K562 (cell line): ENCODE data around the gene REEP6. TPM values are rescaled to one million over a fixed set of nuclear protein-coding genes. Genes with fewer than 3 reads are reported as not detected.

ENCODE experiments used
- CEBPZ ChIP-seq: fragments of 150-350 bp; IDR thresholded peaks from 2 replicates; pipeline ENCODE4 v1.6.1; 2014; ENCODE audit warnings: low read depth, mild to moderate bottlenecking, low read length, borderline replicate concordance
- CREB1 ChIP-seq, 2 experiments: sonication (generic) in 1 of 2; formaldehyde crosslinking in 1 of 2; IDR thresholded peaks; 2 replicates each; pipeline versions ENCODE4 v1.6.1 to v1.8.0; 2012 to 2022; ENCODE audit warnings: inconsistent platforms in 1 of 2, mild to moderate bottlenecking in 1 of 2, missing genetic modification reagents in 1 of 2, moderate library complexity in 1 of 2
- ETV5 ChIP-seq: sonication (generic); formaldehyde crosslinking; IDR thresholded peaks from 2 replicates; pipeline ENCODE4 v1.4.0; 2020; ENCODE audit warnings: low read depth, mild to moderate bottlenecking, missing genetic modification reagents
- HCFC1 ChIP-seq: IDR thresholded peaks from 2 replicates; pipeline ENCODE4 v1.6.1; 2012; ENCODE audit warnings: low read depth, low read length, improper control_type of control experiment
- HMGN3 ChIP-seq: IDR thresholded peaks from 2 replicates; pipeline ENCODE4 v1.6.1; 2011; ENCODE audit warnings: borderline replicate concordance, low read depth, mild to moderate bottlenecking, mixed read lengths, low read length; ENCODE audit not compliant: insufficient read length; ENCODE audit errors: extremely low read depth
- ID3 ChIP-seq, 2 experiments: fragments of 250-450 bp in 1 of 2; fragments of 450-650 bp in 1 of 2; sonication (Bioruptor Pico) in 1 of 2; IDR thresholded peaks; 2 replicates each; pipeline versions ENCODE4 v1.6.1 to v1.8.0; 2016 to 2021; ENCODE audit warnings: mild to moderate bottlenecking in 2 of 2, moderate library complexity in 2 of 2, missing compliant biosample characterization in 1 of 2, missing genetic modification characterization in 1 of 2
- L3MBTL2 ChIP-seq: fragments of 450-650 bp; IDR thresholded peaks from 2 replicates; pipeline ENCODE4 v1.6.1; 2016; ENCODE audit warnings: mild to moderate bottlenecking, moderate library complexity
- MAX ChIP-seq: sonication (generic); formaldehyde crosslinking; IDR thresholded peaks from 2 replicates; pipeline ENCODE4 v1.9.0; 2022; ENCODE audit warnings: mild to moderate bottlenecking, missing genetic modification reagents
- NFATC3 ChIP-seq: fragments of 450-650 bp; IDR thresholded peaks from 2 replicates; pipeline ENCODE4 v1.6.1; 2017; ENCODE audit warnings: mild to moderate bottlenecking
- NR4A1 ChIP-seq, 2 experiments: fragments of 250-450 bp in 1 of 2; fragments of 450-650 bp in 1 of 2; sonication (Bioruptor Pico) in 1 of 2; IDR thresholded peaks; 2 replicates each; pipeline versions ENCODE4 v1.4.0 to v1.6.1; 2016 to 2020; ENCODE audit warnings: mild to moderate bottlenecking in 2 of 2, missing compliant biosample characterization in 1 of 2, missing genetic modification characterization in 1 of 2, moderate library complexity in 1 of 2
- RB1 ChIP-seq: fragments of 450-650 bp; IDR thresholded peaks from 2 replicates; pipeline ENCODE4 v1.6.1; 2017; ENCODE audit warnings: low read depth, mild to moderate bottlenecking
- SMAD2 ChIP-seq: fragments of 150-350 bp; IDR thresholded peaks from 2 replicates; pipeline ENCODE4 v1.6.1; 2014; ENCODE audit warnings: low read depth, mild to moderate bottlenecking, low read length
- SMARCB1 ChIP-seq: IDR thresholded peaks from 2 replicates; pipeline ENCODE4 v1.6.1; 2011; ENCODE audit warnings: improper control_type of control experiment, low read depth; ENCODE audit not compliant: insufficient read length
- TAF7 ChIP-seq: fragments of 450-650 bp; IDR thresholded peaks from 2 replicates; pipeline ENCODE4 v1.6.1; 2016; ENCODE audit warnings: missing genetic modification characterization, missing compliant biosample characterization
- ZNF146 ChIP-seq: IDR thresholded peaks from one replicate; pipeline ENCODE4 v1.6.1; 2018; ENCODE audit warnings: missing compliant biosample characterization; ENCODE audit not compliant: unreplicated experiment
- ZNF280B ChIP-seq: fragments of 250-450 bp; sonication (Bioruptor Pico); IDR thresholded peaks from 2 replicates; pipeline ENCODE4 v1.5.1; 2021; ENCODE audit warnings: mild to moderate bottlenecking
- ZNF408 ChIP-seq: fragments of 250-450 bp; sonication (Bioruptor Pico); IDR thresholded peaks from 2 replicates; pipeline ENCODE4 v1.4.0; 2020; ENCODE audit warnings: low read depth, mild to moderate bottlenecking, moderate library complexity
- polyA plus RNA-seq, 8 experiments: library from polyadenylated mRNA; depleted of rRNA in 4 of 8; stranded (reverse) in 5 of 8; unstranded in 3 of 8; fragments of >200 nt; fragmentation: Nextera tagmentation in 2 of 8; fragmentation: Illumina TruSeq in 1 of 8; extraction: Ambion mirVana in 2 of 8; extraction: Trizol in 1 of 8; gene quantifications; 2 replicates each; pipeline versions ENCODE4 v1.2.1 to v1.2.3, GENCODE V29; 2011 to 2014; ENCODE audit warnings: inconsistent platforms in 1 of 8, missing spikeins in 1 of 8
- total RNA-seq, 7 experiments: library from RNA; depleted of rRNA in 6 of 7; stranded (reverse); fragments of >200 nt in 6 of 7; fragmentation: Illumina TruSeq in 2 of 7; extraction: Trizol in 2 of 7; gene quantifications; 2 replicates each; pipeline versions ENCODE4 v1.2.1 to v1.2.3, GENCODE V29; 2011 to 2021; ENCODE audit warnings: low replicate concordance in 1 of 7
- TF ChIP-seq, protein P1 (sequence below): sonication (generic); formaldehyde crosslinking; IDR thresholded peaks from 2 replicates; pipeline ENCODE4 v1.9.0; 2022; ENCODE audit warnings: mild to moderate bottlenecking, missing genetic modification reagents

REEP6 gene
- total and polyA plus RNA-seq, 9 of the 15 experiments (the other 6 are each of a cell fraction or from before 2014, with no cell fraction given): 1.2 to 64.2 (median 12.7) TPM

GRCh38 chr19:1446713-1447481, 44.1 kb upstream of the REEP6 start (continued):
- TF ChIP-seq SMARCB1: peak; percentile 55
- no peak for TF ChIP-seq SMAD2
- no peak for TF ChIP-seq ZNF280B (CRISPR knock-in tag)
- TF ChIP-seq, protein P1, sequence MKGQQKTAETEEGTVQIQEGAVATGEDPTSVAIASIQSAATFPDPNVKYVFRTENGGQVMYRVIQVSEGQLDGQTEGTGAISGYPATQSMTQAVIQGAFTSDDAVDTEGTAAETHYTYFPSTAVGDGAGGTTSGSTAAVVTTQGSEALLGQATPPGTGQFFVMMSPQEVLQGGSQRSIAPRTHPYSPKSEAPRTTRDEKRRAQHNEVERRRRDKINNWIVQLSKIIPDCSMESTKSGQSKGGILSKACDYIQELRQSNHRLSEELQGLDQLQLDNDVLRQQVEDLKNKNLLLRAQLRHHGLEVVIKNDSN (CRISPR knock-in tag): no peak
- no peak for TF ChIP-seq ZNF408 (CRISPR knock-in tag)
- no peak for TF ChIP-seq HCFC1
- no peak for TF ChIP-seq ETV5 (CRISPR knock-in tag)
- TF ChIP-seq MAX (CRISPR knock-in tag): peak; percentile 63
- TF ChIP-seq HMGN3: peak; percentile 37
- TF ChIP-seq ZNF146 (CRISPR knock-in tag): no peak
- TF ChIP-seq RB1: peak; percentile 39; the same call in 1 of the 2 replicates
- TF ChIP-seq CEBPZ: no peak
- TF ChIP-seq ID3 (CRISPR knock-in tag; IDR thresholded peaks at IDR 0.05): no peak
- peak; percentile 38; the same call in 1 of the 2 replicates for TF ChIP-seq ID3 (tag; IDR thresholded peaks at IDR 0.05)
- no peak for TF ChIP-seq NR4A1 (CRISPR knock-in tag; IDR thresholded peaks at IDR 0.05)
- TF ChIP-seq NR4A1 (tag; IDR thresholded peaks at IDR 0.05): no peak
- no peak for TF ChIP-seq CREB1 (IDR thresholded peaks at IDR 0.05)
- TF ChIP-seq CREB1 (CRISPR knock-in tag; IDR thresholded peaks at IDR 0.05): peak; percentile 68
- TF ChIP-seq L3MBTL2: peak; percentile 45; the same call in 1 of the 2 replicates
- TF ChIP-seq TAF7: no peak
- no peak for TF ChIP-seq NFATC3
